Hepatocyte (in vitro differentiated cells): ENCODE results near the gene WNK4. TPM values are rescaled to one million over a fixed set of nuclear protein-coding genes. Genes with fewer than 3 reads are reported as not detected.

Experiments
- DNase-seq: peaks from one replicate; pipeline ENCODE4 v3.0.0-alpha.2; 2016; ENCODE audit warnings: low spot score
- H2AFZ ChIP-seq: fragments of 200-600 bp; sonication (generic); 2 replicates; pipeline ENCODE4 v1.6.0; 2016; ENCODE audit warnings: antibody characterized with exemption, mild to moderate bottlenecking
- H3K27ac ChIP-seq: fragments of 200-600 bp; sonication (generic); 2 replicates; pipeline ENCODE4 v1.5.1; 2016; ENCODE audit warnings: mild to moderate bottlenecking
- H3K27me3 ChIP-seq: fragments of 200-600 bp; sonication (generic); 2 replicates; pipeline ENCODE4 v1.6.1; 2016
- H3K36me3 ChIP-seq: fragments of 200-600 bp; sonication (generic); replicated peaks from 2 replicates; pipeline ENCODE4 v1.5.1; 2016; ENCODE audit warnings: low read depth; ENCODE audit not compliant: insufficient read depth
- H3K4me1 ChIP-seq: fragments of 200-600 bp; sonication (generic); 2 replicates; pipeline ENCODE4 v1.5.1; 2016; ENCODE audit warnings: mild to moderate bottlenecking, moderate library complexity; ENCODE audit not compliant: insufficient read depth
- H3K4me2 ChIP-seq: fragments of 200-600 bp; sonication (generic); 2 replicates; pipeline ENCODE4 v1.6.0; 2016
- H3K4me3 ChIP-seq: fragments of 200-600 bp; sonication (generic); 2 replicates; pipeline ENCODE4 v1.5.1; 2016; ENCODE audit warnings: mild to moderate bottlenecking
- H3K79me2 ChIP-seq: fragments of 200-600 bp; sonication (generic); 2 replicates; pipeline ENCODE4 v1.6.0; 2017; ENCODE audit warnings: mild to moderate bottlenecking
- H3K9me2 ChIP-seq: fragments of 200-600 bp; sonication (generic); replicated peaks from 2 replicates; pipeline ENCODE4 v1.6.0; 2017; ENCODE audit warnings: mild to moderate bottlenecking; ENCODE audit not compliant: insufficient read depth
- H3K9me3 ChIP-seq: fragments of 200-600 bp; sonication (generic); 2 replicates; pipeline ENCODE4 v1.5.1; 2016; ENCODE audit warnings: low read depth, mild to moderate bottlenecking
- H4K20me1 ChIP-seq: fragments of 200-600 bp; sonication (generic); 2 replicates; pipeline ENCODE4 v1.6.0; 2016; ENCODE audit warnings: mild to moderate bottlenecking; ENCODE audit not compliant: insufficient read depth, poor library complexity, severe bottlenecking
- EZH2 ChIP-seq: fragments of 200-600 bp; sonication (generic); IDR thresholded peaks from 2 replicates; pipeline ENCODE4 v1.6.1; 2016; ENCODE audit warnings: antibody characterized with exemption, mild to moderate bottlenecking, borderline replicate concordance
- EZH2phosphoT487 ChIP-seq: fragments of 200-600 bp; sonication (generic); IDR thresholded peaks from one replicate; pipeline ENCODE4 v1.6.1; 2018; ENCODE audit warnings: antibody characterized with exemption, mild to moderate bottlenecking, low read depth, moderate library complexity; ENCODE audit not compliant: unreplicated experiment, severe bottlenecking
- WGBS: methylation state at CpG from one replicate; pipeline ENCODE4 v1.1.6; 2016; ENCODE audit warnings: low lambda C conversion rate; ENCODE audit errors: missing lambda C conversion rate; 5-methylcytosine and 5-hydroxymethylcytosine counted together
- polyA plus RNA-seq: library from polyadenylated mRNA; unstranded; fragments of >200 nt; fragmentation: Nextera tagmentation; extraction: Ambion mirVana; gene quantifications from 2 replicates; pipeline ENCODE4 v1.2.1, GENCODE V29; 2016
- total RNA-seq: library from RNA; depleted of rRNA; stranded (reverse); fragments of >200 nt; gene quantifications from 2 replicates; pipeline ENCODE4 v1.2.3, GENCODE V29; 2014
- TF ChIP-seq, protein P1 (sequence below): fragments of 200-600 bp; sonication (generic); IDR thresholded peaks from 2 replicates; pipeline ENCODE4 v1.5.1; 2016; ENCODE audit warnings: antibody characterized with exemption, mild to moderate bottlenecking; ENCODE audit not compliant: poor library complexity

Gene WNK4
- total and polyA plus RNA-seq, 2 experiments from 2014 or later: 1.5 to 1.7 TPM

DNA sequence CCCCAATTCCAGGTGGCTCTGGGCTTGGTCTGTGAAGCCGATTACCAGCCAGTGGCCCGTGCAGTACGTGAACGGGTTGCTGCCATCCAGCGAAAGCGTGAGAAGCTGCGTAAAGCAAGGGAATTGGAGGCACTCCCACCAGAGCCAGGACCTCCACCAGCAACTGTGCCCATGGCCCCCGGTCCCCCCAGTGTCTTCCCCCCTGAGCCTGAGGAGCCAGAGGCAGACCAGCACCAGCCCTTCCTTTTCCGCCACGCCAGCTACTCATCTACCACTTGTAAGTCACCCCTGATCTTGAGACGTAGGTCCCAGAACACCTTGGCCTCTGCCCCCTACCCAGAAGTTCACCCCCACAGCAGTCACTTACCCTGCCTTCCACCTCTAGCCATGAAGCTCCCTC is 6.9 kb downstream of the WNK4 start:
- no peaks in the 10 kb centered on the region for H3K4me1 ChIP-seq
- H3K79me2 ChIP-seq: no peaks in the 10 kb centered on the region
- no peaks in the 10 kb centered on the region for H3K9me3 ChIP-seq
- 97% methylated on average over 10 of the region's 11 CpGs for WGBS
- TF ChIP-seq, protein P1, sequence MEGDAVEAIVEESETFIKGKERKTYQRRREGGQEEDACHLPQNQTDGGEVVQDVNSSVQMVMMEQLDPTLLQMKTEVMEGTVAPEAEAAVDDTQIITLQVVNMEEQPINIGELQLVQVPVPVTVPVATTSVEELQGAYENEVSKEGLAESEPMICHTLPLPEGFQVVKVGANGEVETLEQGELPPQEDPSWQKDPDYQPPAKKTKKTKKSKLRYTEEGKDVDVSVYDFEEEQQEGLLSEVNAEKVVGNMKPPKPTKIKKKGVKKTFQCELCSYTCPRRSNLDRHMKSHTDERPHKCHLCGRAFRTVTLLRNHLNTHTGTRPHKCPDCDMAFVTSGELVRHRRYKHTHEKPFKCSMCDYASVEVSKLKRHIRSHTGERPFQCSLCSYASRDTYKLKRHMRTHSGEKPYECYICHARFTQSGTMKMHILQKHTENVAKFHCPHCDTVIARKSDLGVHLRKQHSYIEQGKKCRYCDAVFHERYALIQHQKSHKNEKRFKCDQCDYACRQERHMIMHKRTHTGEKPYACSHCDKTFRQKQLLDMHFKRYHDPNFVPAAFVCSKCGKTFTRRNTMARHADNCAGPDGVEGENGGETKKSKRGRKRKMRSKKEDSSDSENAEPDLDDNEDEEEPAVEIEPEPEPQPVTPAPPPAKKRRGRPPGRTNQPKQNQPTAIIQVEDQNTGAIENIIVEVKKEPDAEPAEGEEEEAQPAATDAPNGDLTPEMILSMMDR: no peak
- TF ChIP-seq EZH2: no peak
- TF ChIP-seq EZH2phosphoT487: no peak
- no peak overlapping the region for H3K4me3 ChIP-seq
- no peak for DNase-seq
- no peak overlapping the region for H3K27ac ChIP-seq
- H3K27me3 ChIP-seq: no peaks in the 10 kb centered on the region
- no peaks in the 10 kb centered on the region for H4K20me1 ChIP-seq
- H3K9me2 ChIP-seq: no peaks in the 10 kb centered on the region
- H3K4me2 ChIP-seq: no peak overlapping the region
- no peaks in the 10 kb centered on the region for H3K36me3 ChIP-seq
- H2AFZ ChIP-seq: no peak overlapping the region

DNA sequence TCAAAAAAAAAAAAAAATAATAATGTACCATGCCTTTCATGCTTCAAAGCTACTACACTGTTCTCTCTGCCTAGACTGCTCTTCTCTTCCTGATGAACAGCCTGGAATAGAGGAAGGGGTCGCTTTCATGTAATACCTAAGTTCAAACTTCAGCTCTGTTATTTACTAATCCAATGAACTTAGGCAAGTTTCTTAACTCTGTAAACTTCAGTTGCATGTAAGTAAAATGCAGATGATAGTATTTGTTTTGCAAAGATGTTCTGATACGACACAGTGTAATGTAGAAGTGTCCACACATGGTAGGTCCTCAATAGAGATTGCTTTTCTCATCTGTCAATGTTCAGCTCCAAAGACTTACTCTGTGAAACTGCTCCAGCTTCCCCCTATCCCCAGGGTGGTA is 11.5 kb downstream of the WNK4 start:
- Histone ChIP-seq H3K9me3 (no peaks in the 10 kb centered on the region), H3K4me1 (peaks cover 5% of the 10 kb centered on the region), H3K27me3 (no peaks in the 10 kb centered on the region), H3K4me2 (no peak overlapping the region), H3K9me2 (no peaks in the 10 kb centered on the region), H4K20me1 (no peaks in the 10 kb centered on the region), H3K79me2 (peaks cover 11% of the 10 kb centered on the region), H3K36me3 (no peaks in the 10 kb centered on the region), H3K27ac (no peak overlapping the region), H2AFZ (no peak overlapping the region), H3K4me3 (no peak overlapping the region)
- TF ChIP-seq, protein P1: no peak
- TF ChIP-seq EZH2 (no peak), EZH2phosphoT487 (no peak)
- WGBS: 90% methylated on average over 2 of the region's 2 CpGs
- DNase-seq: no peak

DNA sequence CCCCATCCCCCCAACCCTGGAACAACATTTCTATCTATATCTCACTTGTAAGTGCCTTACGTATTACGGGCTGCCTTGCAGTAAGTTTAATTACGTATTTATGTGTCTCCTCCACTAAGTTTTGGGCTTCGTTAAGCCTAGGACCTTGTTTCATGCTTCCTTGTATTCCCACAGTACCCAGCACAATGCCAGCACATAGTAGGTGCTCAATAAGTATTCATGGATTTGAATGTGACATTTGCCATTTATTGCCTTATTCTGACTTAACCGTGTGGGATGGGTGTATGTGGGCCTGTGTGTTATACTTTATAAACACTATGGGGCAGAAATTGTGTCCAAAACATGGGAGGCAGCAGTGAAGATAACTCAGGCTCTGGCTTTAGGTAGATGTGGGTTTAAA is 12.1 kb downstream of the WNK4 start:
- H2AFZ ChIP-seq: no peak overlapping the region
- H3K79me2 ChIP-seq: peaks cover 11% of the 10 kb centered on the region
- no peaks in the 10 kb centered on the region for H3K36me3 ChIP-seq
- H3K27ac ChIP-seq: no peak overlapping the region
- no peaks in the 10 kb centered on the region for H3K27me3 ChIP-seq
- TF ChIP-seq, protein P1: no peak
- TF ChIP-seq EZH2phosphoT487 (no peak), EZH2 (no peak)
- H3K4me1 ChIP-seq: peaks cover 7% of the 10 kb centered on the region
- H3K9me3 ChIP-seq: no peaks in the 10 kb centered on the region
- H3K4me3 ChIP-seq: no peak overlapping the region
- no peak overlapping the region for H3K4me2 ChIP-seq
- H3K9me2 ChIP-seq: no peaks in the 10 kb centered on the region
- no peak for DNase-seq
- WGBS: 86% methylated on average over 5 of the region's 5 CpGs
- H4K20me1 ChIP-seq: no peaks in the 10 kb centered on the region

DNA sequence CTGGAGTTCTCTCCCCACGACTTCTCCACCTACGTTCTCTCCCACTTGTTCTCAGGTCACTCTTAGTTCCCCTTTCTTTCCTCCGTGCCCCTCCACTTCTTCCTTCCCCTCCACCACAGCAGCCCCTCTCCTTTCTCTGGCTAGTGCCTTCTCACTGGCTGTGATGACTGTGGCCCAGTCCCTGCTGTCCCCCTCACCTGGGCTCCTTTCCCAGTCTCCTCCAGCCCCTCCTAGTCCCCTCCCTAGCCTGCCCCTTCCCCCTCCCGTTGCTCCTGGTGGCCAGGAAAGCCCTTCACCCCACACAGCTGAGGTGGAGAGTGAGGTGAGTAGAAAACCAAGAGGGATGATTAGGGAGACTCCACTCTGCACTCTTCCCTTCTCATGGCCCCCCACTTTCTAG is 14.7 kb downstream of the WNK4 start:
- H3K4me1 ChIP-seq: peaks cover 7% of the 10 kb centered on the region
- H3K36me3 ChIP-seq: no peaks in the 10 kb centered on the region
- no peaks in the 10 kb centered on the region for H3K27me3 ChIP-seq
- H3K27ac ChIP-seq: no peak overlapping the region
- no peak overlapping the region for H3K4me3 ChIP-seq
- no peak overlapping the region for H3K4me2 ChIP-seq
- TF ChIP-seq EZH2phosphoT487 (no peak), EZH2 (no peak)
- TF ChIP-seq, protein P1: no peak
- no peak for DNase-seq
- H3K79me2 ChIP-seq: peaks cover 18% of the 10 kb centered on the region
- H3K9me3 ChIP-seq: no peaks in the 10 kb centered on the region
- 81% methylated on average over 3 of the region's 4 CpGs for WGBS
- no peaks in the 10 kb centered on the region for H3K9me2 ChIP-seq
- no peaks in the 10 kb centered on the region for H4K20me1 ChIP-seq
- no peak overlapping the region for H2AFZ ChIP-seq
